ENCODE results near the gene DDX47. TPM values are rescaled to one million over a fixed set of nuclear protein-coding genes. Genes with fewer than 3 reads are reported as not detected.
A peak's percentile ranks its signal among the peaks of the same experiment; 100 is the strongest.

DDX47 gene
- total RNA-seq, 1 experiment from 2014 or later = 64.8 TPM

DNA sequence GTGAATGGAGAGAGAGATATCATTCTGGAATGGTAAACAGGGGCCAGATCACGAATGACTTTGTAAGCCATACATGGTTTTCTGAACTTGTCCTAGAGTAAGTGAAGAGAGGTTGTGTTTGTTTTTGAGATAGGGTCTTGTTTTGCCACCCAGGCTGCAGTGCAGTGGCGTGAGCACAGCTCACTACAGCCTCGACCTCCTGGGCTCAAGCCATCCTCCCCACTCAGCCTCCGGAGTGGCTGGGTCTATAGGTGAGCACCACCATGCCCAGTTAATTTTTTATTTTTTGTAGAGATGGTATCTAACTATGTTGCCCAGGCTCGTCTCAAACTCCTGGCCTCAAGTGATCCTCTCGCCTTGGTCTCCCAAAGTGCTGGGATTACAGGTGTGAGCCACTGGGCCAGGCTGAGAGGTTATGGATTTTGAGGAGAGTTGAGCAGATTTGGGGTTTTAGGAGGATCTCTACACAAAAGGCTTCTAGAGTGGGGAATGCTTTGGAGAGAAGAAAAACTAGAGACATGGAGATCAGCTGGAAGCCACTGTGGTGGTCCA is 58.5 kb downstream of the DDX47 start:
- peaks cover 59% of the 10 kb centered on the region for H3K4me1 Mint-ChIP-seq
- H3K27ac Mint-ChIP-seq = 0 out of 2 replicates have a peak overlapping the region, but pooled peaks have one; percentile 5
- no peak for TF ChIP-seq RORB (CRISPR knock-in tag; IDR thresholded peaks at IDR 0.05)
- TF ChIP-seq, protein P1, sequence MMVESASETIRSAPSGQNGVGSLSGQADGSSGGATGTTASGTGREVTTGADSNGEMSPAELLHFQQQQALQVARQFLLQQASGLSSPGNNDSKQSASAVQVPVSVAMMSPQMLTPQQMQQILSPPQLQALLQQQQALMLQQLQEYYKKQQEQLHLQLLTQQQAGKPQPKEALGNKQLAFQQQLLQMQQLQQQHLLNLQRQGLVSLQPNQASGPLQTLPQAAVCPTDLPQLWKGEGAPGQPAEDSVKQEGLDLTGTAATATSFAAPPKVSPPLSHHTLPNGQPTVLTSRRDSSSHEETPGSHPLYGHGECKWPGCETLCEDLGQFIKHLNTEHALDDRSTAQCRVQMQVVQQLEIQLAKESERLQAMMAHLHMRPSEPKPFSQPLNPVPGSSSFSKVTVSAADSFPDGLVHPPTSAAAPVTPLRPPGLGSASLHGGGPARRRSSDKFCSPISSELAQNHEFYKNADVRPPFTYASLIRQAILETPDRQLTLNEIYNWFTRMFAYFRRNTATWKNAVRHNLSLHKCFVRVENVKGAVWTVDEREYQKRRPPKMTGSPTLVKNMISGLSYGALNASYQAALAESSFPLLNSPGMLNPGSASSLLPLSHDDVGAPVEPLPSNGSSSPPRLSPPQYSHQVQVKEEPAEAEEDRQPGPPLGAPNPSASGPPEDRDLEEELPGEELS (CRISPR knock-in tag; IDR thresholded peaks at IDR 0.05) = no peak
- TF ChIP-seq OVOL2 (CRISPR knock-in tag; IDR thresholded peaks at IDR 0.05; ENCODE audit: borderline replicate concordance) = no peak
- TF ChIP-seq ESRRA (CRISPR knock-in tag; IDR thresholded peaks at IDR 0.05; ENCODE audit: borderline replicate concordance) = no peak
- TF ChIP-seq, protein P2, sequence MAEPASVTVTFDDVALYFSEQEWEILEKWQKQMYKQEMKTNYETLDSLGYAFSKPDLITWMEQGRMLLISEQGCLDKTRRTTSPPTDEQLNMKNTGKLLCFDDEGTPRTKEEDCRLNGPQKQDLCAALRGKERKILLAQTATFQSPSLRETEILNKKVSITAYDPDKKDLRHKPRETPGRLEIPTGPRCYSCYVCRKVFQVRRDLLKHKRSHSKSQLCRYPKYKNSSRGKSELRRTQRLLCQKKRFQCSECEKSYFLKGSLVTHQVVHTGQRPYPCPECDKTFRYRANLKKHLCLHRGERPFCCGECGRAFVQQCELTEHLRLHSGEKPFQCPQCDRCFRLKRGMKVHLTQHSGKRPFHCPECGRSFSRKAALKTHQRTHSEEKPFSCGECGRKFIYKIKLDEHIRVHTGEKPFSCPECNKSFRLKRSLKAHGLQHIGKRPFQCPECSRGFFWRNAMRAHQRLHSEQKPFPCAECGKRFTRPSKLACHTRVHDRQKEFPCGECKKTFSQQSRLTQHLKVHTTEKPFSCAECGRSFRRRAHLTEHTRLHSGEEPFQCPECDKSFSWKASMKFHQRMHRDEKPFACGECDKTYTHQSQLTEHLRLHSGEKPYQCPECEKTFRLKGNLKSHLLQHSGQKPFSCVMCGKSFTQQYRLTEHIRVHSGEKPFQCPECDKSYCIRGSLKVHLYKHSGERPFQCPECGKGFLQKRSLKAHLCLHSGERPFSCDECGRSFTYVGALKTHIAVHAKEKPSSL (CRISPR knock-in tag; conservative IDR thresholded peaks at IDR 0.05) = no peak
- 0 out of 2 replicates have a peak, but pooled peaks cover 2% of the 10 kb centered on the region for H3K36me3 Mint-ChIP-seq
- no peak for DNase-seq (ENCODE audit: low spot score)
- 0 out of 2 replicates have a peak, but pooled peaks cover 3% of the 10 kb centered on the region for H3K9me3 Mint-ChIP-seq
- H3K27me3 Mint-ChIP-seq (ENCODE audit: low read depth) = no peaks in the 10 kb centered on the region
- ChIA-PET POLR2A (interaction anchor here (0.7 kb wide), 1 partner anchor 813 kb away, joined by 7 read pairs; no protein-coding TSS in a partner anchor), CTCF (interaction anchor here (1.3 to 1.7 kb wide), 3 partner anchors 35 to 1110 kb away, joined by 4 to 5 read pairs (median 5); partner anchors contain the start of gene GRIN2B)
- H3K4me3 Mint-ChIP-seq = peak overlapping the region; percentile 8; the same call in 1 of the 2 replicates
- ATAC-seq = no peak

DNA sequence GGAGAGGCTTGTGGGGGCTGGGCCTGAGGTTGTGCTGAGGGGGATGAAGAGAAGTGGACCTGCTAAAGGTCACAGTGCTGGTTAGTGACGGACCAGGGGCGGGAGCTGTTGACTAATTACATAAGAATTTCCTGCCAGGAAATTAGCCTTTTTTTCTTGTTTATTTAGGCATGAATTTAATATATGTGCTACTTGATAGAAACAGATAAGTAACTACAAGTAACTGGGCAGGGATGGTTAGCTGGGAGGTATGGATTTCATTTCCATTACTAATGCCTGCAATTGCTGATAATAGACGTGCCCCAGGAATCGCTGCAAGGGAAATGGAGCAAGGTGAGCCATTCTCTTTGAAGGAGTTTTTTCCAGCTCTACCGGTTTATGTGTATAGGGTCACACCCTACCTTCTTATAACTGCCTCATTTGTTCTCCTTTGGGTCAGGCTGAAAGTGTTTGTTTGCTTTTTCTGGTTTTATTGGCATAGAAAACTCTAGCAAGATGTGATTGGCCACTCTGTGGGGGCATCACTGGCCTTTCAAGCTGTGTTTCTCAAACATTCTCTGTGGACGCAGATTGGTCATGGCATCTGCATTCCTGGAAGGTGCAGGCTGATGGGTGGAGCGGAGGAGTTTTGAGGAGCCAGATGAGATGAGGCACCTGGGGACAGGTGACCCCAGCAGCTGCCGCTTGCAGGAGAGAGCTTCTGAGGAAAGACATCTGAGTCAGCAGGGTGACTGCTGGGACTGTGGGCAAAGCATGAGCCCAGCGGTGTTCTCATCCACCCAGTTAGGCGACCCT is 59.2 kb downstream of the DDX47 start:
- no peak for DNase-seq (ENCODE audit: low spot score)
- H3K27ac Mint-ChIP-seq = peak overlapping the region; percentile 55; the same call in 1 of the 2 replicates
- ChIA-PET POLR2A (no interaction called here), CTCF (interaction anchor here (1.3 to 1.7 kb wide), 4 partner anchors 18 to 1110 kb away, joined by 4 to 5 read pairs (median 5); partner anchors contain the start of gene GRIN2B)
- peak overlapping the region; percentile 8; the same call in 1 of the 2 replicates for H3K4me3 Mint-ChIP-seq
- peak; percentile 45 for ATAC-seq
- TF ChIP-seq NFYB (CRISPR knock-in tag; conservative IDR thresholded peaks at IDR 0.05; ENCODE audit: low read depth) = no peak
- H3K27me3 Mint-ChIP-seq (ENCODE audit: low read depth) = no peaks in the 10 kb centered on the region
- H3K9me3 Mint-ChIP-seq = 0 out of 2 replicates have a peak, but pooled peaks cover 3% of the 10 kb centered on the region
- peaks cover 64% of the 10 kb centered on the region for H3K4me1 Mint-ChIP-seq
- H3K36me3 Mint-ChIP-seq = 0 out of 2 replicates have a peak, but pooled peaks cover 2% of the 10 kb centered on the region

DNA sequence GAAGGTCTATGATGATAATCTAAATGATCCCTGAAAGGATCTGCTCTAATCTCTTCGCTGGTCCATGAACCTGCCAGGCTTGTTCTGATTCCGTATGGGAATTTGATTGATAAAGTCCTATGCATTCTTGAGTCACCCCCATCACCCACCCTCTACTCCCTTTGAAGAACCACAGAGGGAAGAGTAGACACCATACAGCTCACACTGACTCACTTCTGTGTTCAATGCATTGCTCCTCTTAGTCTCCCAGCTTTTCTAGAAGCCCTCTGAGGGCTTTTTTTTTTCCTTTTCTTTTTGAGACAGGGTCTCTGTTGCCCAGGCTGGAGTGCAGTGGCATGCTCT is 59.8 kb downstream of the DDX47 start:
- no peaks in the 10 kb centered on the region for H3K27me3 Mint-ChIP-seq (ENCODE audit: low read depth)
- H3K27ac Mint-ChIP-seq = peak overlapping the region; percentile 65; the same call in 1 of the 2 replicates
- 0 out of 2 replicates have a peak, but pooled peaks cover 3% of the 10 kb centered on the region for H3K9me3 Mint-ChIP-seq
- ChIA-PET CTCF (interaction anchor here (1.3 to 1.7 kb wide), 4 partner anchors 18 to 1109 kb away, joined by 4 to 5 read pairs (median 5); partner anchors contain the start of gene GRIN2B), POLR2A (no interaction called here)
- 0 out of 2 replicates have a peak, but pooled peaks cover 2% of the 10 kb centered on the region for H3K36me3 Mint-ChIP-seq
- DNase-seq (ENCODE audit: low spot score) = no peak
- H3K4me1 Mint-ChIP-seq = peaks cover 64% of the 10 kb centered on the region
- TF ChIP-seq SMAD4 (CRISPR knock-in tag; IDR thresholded peaks at IDR 0.05) = no peak
- TF ChIP-seq ZNF138 (CRISPR knock-in tag; conservative IDR thresholded peaks at IDR 0.05) = no peak
- no peak for TF ChIP-seq TP53 (CRISPR knock-in tag; IDR thresholded peaks at IDR 0.05)
- TF ChIP-seq ZNF263 (CRISPR knock-in tag; IDR thresholded peaks at IDR 0.05; ENCODE audit: low read depth) = no peak
- TF ChIP-seq, protein P3, sequence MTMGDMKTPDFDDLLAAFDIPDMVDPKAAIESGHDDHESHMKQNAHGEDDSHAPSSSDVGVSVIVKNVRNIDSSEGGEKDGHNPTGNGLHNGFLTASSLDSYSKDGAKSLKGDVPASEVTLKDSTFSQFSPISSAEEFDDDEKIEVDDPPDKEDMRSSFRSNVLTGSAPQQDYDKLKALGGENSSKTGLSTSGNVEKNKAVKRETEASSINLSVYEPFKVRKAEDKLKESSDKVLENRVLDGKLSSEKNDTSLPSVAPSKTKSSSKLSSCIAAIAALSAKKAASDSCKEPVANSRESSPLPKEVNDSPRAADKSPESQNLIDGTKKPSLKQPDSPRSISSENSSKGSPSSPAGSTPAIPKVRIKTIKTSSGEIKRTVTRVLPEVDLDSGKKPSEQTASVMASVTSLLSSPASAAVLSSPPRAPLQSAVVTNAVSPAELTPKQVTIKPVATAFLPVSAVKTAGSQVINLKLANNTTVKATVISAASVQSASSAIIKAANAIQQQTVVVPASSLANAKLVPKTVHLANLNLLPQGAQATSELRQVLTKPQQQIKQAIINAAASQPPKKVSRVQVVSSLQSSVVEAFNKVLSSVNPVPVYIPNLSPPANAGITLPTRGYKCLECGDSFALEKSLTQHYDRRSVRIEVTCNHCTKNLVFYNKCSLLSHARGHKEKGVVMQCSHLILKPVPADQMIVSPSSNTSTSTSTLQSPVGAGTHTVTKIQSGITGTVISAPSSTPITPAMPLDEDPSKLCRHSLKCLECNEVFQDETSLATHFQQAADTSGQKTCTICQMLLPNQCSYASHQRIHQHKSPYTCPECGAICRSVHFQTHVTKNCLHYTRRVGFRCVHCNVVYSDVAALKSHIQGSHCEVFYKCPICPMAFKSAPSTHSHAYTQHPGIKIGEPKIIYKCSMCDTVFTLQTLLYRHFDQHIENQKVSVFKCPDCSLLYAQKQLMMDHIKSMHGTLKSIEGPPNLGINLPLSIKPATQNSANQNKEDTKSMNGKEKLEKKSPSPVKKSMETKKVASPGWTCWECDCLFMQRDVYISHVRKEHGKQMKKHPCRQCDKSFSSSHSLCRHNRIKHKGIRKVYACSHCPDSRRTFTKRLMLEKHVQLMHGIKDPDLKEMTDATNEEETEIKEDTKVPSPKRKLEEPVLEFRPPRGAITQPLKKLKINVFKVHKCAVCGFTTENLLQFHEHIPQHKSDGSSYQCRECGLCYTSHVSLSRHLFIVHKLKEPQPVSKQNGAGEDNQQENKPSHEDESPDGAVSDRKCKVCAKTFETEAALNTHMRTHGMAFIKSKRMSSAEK (CRISPR knock-in tag; IDR thresholded peaks at IDR 0.05; ENCODE audit: borderline replicate concordance) = no peak
- no peak; the same call in 1 of the 2 replicates for ATAC-seq
- H3K4me3 Mint-ChIP-seq = no peak overlapping the region

Measured in WTC11 (cell line).